IMR-90 (cell line): Measurements from ENCODE around the gene RIPK3. TPM values are rescaled to one million over a fixed set of nuclear protein-coding genes. Genes with fewer than 3 reads are reported as not detected.

Source experiments
- ATAC-seq: fragments of 200-7000 bp; cut with Tn5 transposase; 2 replicates; pipeline ENCODE4 v1.9.1; 2020; ENCODE audit warnings: low read depth, mild to moderate bottlenecking, moderate library complexity
- BruUV-seq: library from RNA; stranded (reverse); fragments of 400-500 nt; replicated peaks from 2 replicates; lab custom pipeline; 2021; lab: Mats Ljungman, UMichigan
- CTCF ChIA-PET: fragments of 300-600 bp; formaldehyde crosslinking; extraction: SDS; loops from one replicate; lab custom pipeline; 2021; ENCODE audit warnings: antibody characterized with exemption; lab: Yijun Ruan, JAX
- POLR2A ChIA-PET: fragments of 300-600 bp; sonication (Branson Sonifier 250); formaldehyde crosslinking; loops from one replicate; lab custom pipeline; 2022; ENCODE audit warnings: antibody characterized with exemption; ENCODE audit not compliant: unreplicated experiment; lab: Charles Lee
- DNase-seq: peaks from one replicate; pipeline ENCODE4 v3.0.0; 2013
- H2AFZ ChIP-seq: replicated peaks from 2 replicates; pipeline ENCODE3; 2013; ENCODE audit warnings: low read length, mild to moderate bottlenecking; ENCODE audit not compliant: poor library complexity
- H2AK5ac ChIP-seq: 2 replicates; pipeline ENCODE4 v1.6.1; 2013; ENCODE audit warnings: low read depth, low read length, inconsistent platforms
- H2AK9ac ChIP-seq: replicated peaks from 2 replicates; pipeline ENCODE3; 2013; ENCODE audit warnings: mild to moderate bottlenecking, low read depth, low read length, moderate library complexity; ENCODE audit not compliant: poor library complexity
- H2BK120ac ChIP-seq: 2 replicates; pipeline ENCODE4 v1.6.1; 2013; ENCODE audit warnings: low read depth, low read length, inconsistent platforms
- H2BK15ac ChIP-seq: 3 replicates; pipeline ENCODE4 v1.6.1; 2013; ENCODE audit warnings: low read depth, low read length, inconsistent platforms
- H2BK20ac ChIP-seq: 2 replicates; pipeline ENCODE4 v1.6.1; 2013; ENCODE audit warnings: low read depth, mild to moderate bottlenecking, inconsistent platforms, low read length, moderate library complexity
- H2BK5ac ChIP-seq: 2 replicates; pipeline ENCODE4 v1.6.1; 2013; ENCODE audit warnings: mild to moderate bottlenecking, low read depth, low read length, inconsistent platforms; ENCODE audit not compliant: poor library complexity, severe bottlenecking
- H3K14ac ChIP-seq: replicated peaks from 2 replicates; pipeline ENCODE4 v1.6.1; 2013; ENCODE audit warnings: low read depth, low read length, inconsistent platforms
- H3K18ac ChIP-seq: 2 replicates; pipeline ENCODE4 v1.6.1; 2013; ENCODE audit warnings: low read depth, low read length, control low read depth
- H3K23ac ChIP-seq: 2 replicates; pipeline ENCODE4 v1.6.1; 2013; ENCODE audit warnings: low read depth, low read length, inconsistent platforms
- H3K27ac ChIP-seq: 2 replicates; pipeline ENCODE4 v1.5.1; 2013; ENCODE audit warnings: mild to moderate bottlenecking, control low read depth, low read length; ENCODE audit not compliant: insufficient read depth
- H3K27me3 ChIP-seq: 2 replicates; pipeline ENCODE4 v1.6.1; 2013; ENCODE audit warnings: low read length; ENCODE audit not compliant: control insufficient read depth, insufficient read depth
- H3K36me3 ChIP-seq: 2 replicates; pipeline ENCODE4 v1.6.1; 2013; ENCODE audit warnings: low read length, mixed read lengths; ENCODE audit not compliant: control insufficient read depth, insufficient read depth
- H3K4ac ChIP-seq: 2 replicates; pipeline ENCODE4 v1.6.1; 2013; ENCODE audit warnings: low read depth, low read length, inconsistent platforms
- H3K4me1 ChIP-seq: 2 replicates; pipeline ENCODE4 v1.6.1; 2013; ENCODE audit warnings: low read length, mixed read lengths; ENCODE audit not compliant: control insufficient read depth, insufficient read depth
- H3K4me2 ChIP-seq: 2 replicates; pipeline ENCODE4 v1.6.1; 2013; ENCODE audit warnings: low read depth, mild to moderate bottlenecking, control low read depth, low read length, moderate library complexity
- H3K4me3 ChIP-seq: 2 replicates; pipeline ENCODE4 v1.5.1; 2013; ENCODE audit warnings: low read depth, mild to moderate bottlenecking, control low read depth, low read length, moderate library complexity; ENCODE audit not compliant: insufficient read depth
- H3K56ac ChIP-seq: 2 replicates; pipeline ENCODE4 v1.6.1; 2013; ENCODE audit warnings: low read length, inconsistent platforms; ENCODE audit not compliant: insufficient read depth; ENCODE audit errors: extremely low read depth
- H3K79me1 ChIP-seq, 2 experiments: 2 replicates each; pipeline ENCODE4 v1.6.1; 2013; ENCODE audit warnings: low read length in 2 of 2, inconsistent platforms in 1 of 2, low read depth in 1 of 2
- H3K9ac ChIP-seq: 2 replicates; pipeline ENCODE4 v1.6.1; 2013; ENCODE audit warnings: low read depth, low read length, control low read depth
- H3K9me1 ChIP-seq: 2 replicates; pipeline ENCODE4 v1.6.1; 2013; ENCODE audit warnings: low read length, inconsistent platforms; ENCODE audit not compliant: insufficient read depth
- H3K9me3 ChIP-seq: 2 replicates; pipeline ENCODE4 v1.6.1; 2013; ENCODE audit warnings: low read length; ENCODE audit not compliant: control insufficient read depth, insufficient read depth
- H4K20me1 ChIP-seq: 2 replicates; pipeline ENCODE4 v1.6.1; 2013; ENCODE audit warnings: low read length, inconsistent platforms; ENCODE audit not compliant: insufficient read depth
- H4K5ac ChIP-seq: 2 replicates; pipeline ENCODE4 v1.6.1; 2013; ENCODE audit warnings: mild to moderate bottlenecking, low read depth, low read length, control low read depth
- H4K8ac ChIP-seq, 2 experiments: 2 replicates each; pipeline ENCODE4 v1.6.1; 2013; ENCODE audit warnings: low read depth in 2 of 2, low read length in 2 of 2, control low read depth in 1 of 2, inconsistent platforms in 1 of 2
- H4K91ac ChIP-seq: 2 replicates; pipeline ENCODE4 v1.6.1; 2013; ENCODE audit warnings: low read depth, low read length, inconsistent platforms; ENCODE audit not compliant: insufficient read depth
- FOS ChIP-seq: fragments of 150-350 bp; IDR thresholded peaks from 2 replicates; pipeline ENCODE4 v1.6.1; 2016; ENCODE audit warnings: low read depth, low read length
- WGBS, 2 experiments: methylation state at CpG; one replicate each; pipeline versions ENCODE4 v1.1.5 to v1.1.7; 2013; ENCODE audit warnings: missing lambda C conversion rate in 2 of 2; ENCODE audit not compliant: insufficient read length in 1 of 2; ENCODE audit errors: extremely low coverage in 2 of 2; 5-methylcytosine and 5-hydroxymethylcytosine counted together
- dilution Hi-C: fragments of 300-500 bp; cut with HindIII; formaldehyde crosslinking; loops from one replicate; pipeline ENCODE4 v1.14.3; 2018; ENCODE audit warnings: low sequenced_read_pairs; ENCODE audit not compliant: unreplicated experiment
- in situ Hi-C: fragments of 300-500 bp; cut with MboI; formaldehyde crosslinking; loops from 3 replicates; pipeline ENCODE4 v1.14.3; 2019; ENCODE audit warnings: low sequenced_read_pairs, inconsistent platforms, mixed read lengths
- intact Hi-C: fragments of 100-400 bp; cut with micrococcal nuclease; formaldehyde crosslinking; loops from 2 replicates; pipeline ENCODE4 v1.10.0; 2022
- polyA plus RNA-seq, 3 experiments: library from polyadenylated mRNA; depleted of rRNA; stranded (reverse); fragments of >200 nt; gene quantifications; 2 replicates each; pipeline ENCODE4 v1.2.3, GENCODE V29; 2012; ENCODE audit warnings: low replicate concordance in 1 of 3
- total RNA-seq: library from RNA; depleted of rRNA; stranded (reverse); fragments of >200 nt; gene quantifications from 2 replicates; pipeline ENCODE4 v1.2.3, GENCODE V29; 2012

Gene RIPK3
- total and polyA plus RNA-seq, 2 of the 4 experiments (the other 2 are of a cell fraction) = 0.09 TPM; not detected in 1

- Histone ChIP-seq H3K4me3 (no peak overlapping the region), H3K79me1 (no peaks in the 10 kb centered on the region), H4K20me1 (no peaks in the 10 kb centered on the region), H3K27me3 (peaks cover 75% of the 10 kb centered on the region), H3K36me3 (no peaks in the 10 kb centered on the region), H2AK9ac (no peak overlapping the region), H2BK15ac (no peak overlapping the region), H3K27ac (no peak overlapping the region), H2AFZ (no peak overlapping the region), H4K91ac (no peak overlapping the region), H3K14ac (no peak overlapping the region), H3K4me1 (peaks cover 3% of the 10 kb centered on the region; the same call in 1 of the 2 replicates), H3K18ac (no peak overlapping the region), H3K4me2 (no peak overlapping the region), H3K9ac (no peak overlapping the region), H2AK5ac (0 out of 2 replicates have a peak overlapping the region, but pooled peaks have one; percentile 16), H3K4ac (no peak overlapping the region), H4K8ac (no peak overlapping the region), H2BK5ac (no peak overlapping the region), H3K23ac (no peak overlapping the region), H4K5ac (no peak overlapping the region), H3K9me1 (no peaks in the 10 kb centered on the region), H3K56ac (no peak overlapping the region), H2BK120ac (no peak overlapping the region), H3K9me3 (no peaks in the 10 kb centered on the region; the same call in 1 of the 2 replicates), H2BK20ac (no peak overlapping the region)
- WGBS, 2 experiments = no CpG with 5 or more reads among the region's 12 CpGs
- TF ChIP-seq FOS = no peak
- no peak for DNase-seq
- dilution Hi-C loops = no loop called here
- ChIA-PET POLR2A (interaction anchor here (0.6 kb wide), 1 partner anchor 99 kb away, joined by 3 read pairs; no protein-coding TSS in a partner anchor), CTCF (interaction anchor here (0.9 to 1.0 kb wide), 2 partner anchors 96 kb away, joined by 3 read pairs; no protein-coding TSS in a partner anchor)
- no peak for ATAC-seq
- intact Hi-C loops = no loop called here
- no TSS peak for BruUV-seq
- in situ Hi-C loops = no loop called here
Observed at GRCh38 chr14:24335461-24336171, 4.2 kb downstream of the RIPK3 start.
